Colonic mucosa (tissue), 4 donors: ENCODE data around the gene ANKRD33B. TPM values are rescaled to one million over a fixed set of nuclear protein-coding genes. Genes with fewer than 3 reads are reported as not detected.

Source experiments
- DNase-seq: peaks from one replicate; pipeline ENCODE4 v3.0.0-alpha.2; 2020
- H3K27ac ChIP-seq: fragments of 200-600 bp; one replicate; pipeline ENCODE4 v1.8.0; 2021
- H3K27me3 ChIP-seq: fragments of 200-600 bp; one replicate; pipeline ENCODE4 v1.8.0; 2021
- H3K36me3 ChIP-seq: fragments of 200-600 bp; one replicate; pipeline ENCODE4 v1.8.0; 2021
- H3K4me1 ChIP-seq: fragments of 200-600 bp; one replicate; pipeline ENCODE4 v1.8.0; 2021; ENCODE audit warnings: mild to moderate bottlenecking
- H3K4me3 ChIP-seq: fragments of 200-600 bp; one replicate; pipeline ENCODE4 v1.8.0; 2021
- H3K9ac ChIP-seq, 2 donors: one replicate each; pipeline ENCODE4 v1.7.0; 2013; ENCODE audit warnings: control low read depth in 2 of 2, low read depth in 2 of 2, low read length in 2 of 2
- H3K9me3 ChIP-seq: fragments of 200-600 bp; one replicate; pipeline ENCODE4 v1.8.0; 2021
- intact Hi-C: fragments of 100-400 bp; cut with DNase I; formaldehyde crosslinking; loops from one replicate; pipeline ENCODE4 v1.14.1; 2022
- total RNA-seq, 2 donors: library from RNA; stranded (reverse); fragmentation: NEBNext Ultra II Directional in 1 of 2; extraction: Animal tissue kit (Norgen Biotek cat#: 25700) in 1 of 2; gene quantifications; one replicate each; pipeline ENCODE4 v1.2.1, GENCODE V29; 2021
- TF ChIP-seq, protein P1 (sequence below): fragments of 200-600 bp; IDR thresholded peaks from one replicate; pipeline ENCODE4 v1.8.0; 2022; ENCODE audit warnings: antibody characterized with exemption, mild to moderate bottlenecking
- donor health status: healthy.
- donor health status: DM: no; HTN: no; CAD: no.
- donor health status: DM: no; HTN: no; CAD: no.

Gene ANKRD33B
- total RNA-seq, 2 donors from 2014 or later, result 0.47 to 0.66 TPM

DNA sequence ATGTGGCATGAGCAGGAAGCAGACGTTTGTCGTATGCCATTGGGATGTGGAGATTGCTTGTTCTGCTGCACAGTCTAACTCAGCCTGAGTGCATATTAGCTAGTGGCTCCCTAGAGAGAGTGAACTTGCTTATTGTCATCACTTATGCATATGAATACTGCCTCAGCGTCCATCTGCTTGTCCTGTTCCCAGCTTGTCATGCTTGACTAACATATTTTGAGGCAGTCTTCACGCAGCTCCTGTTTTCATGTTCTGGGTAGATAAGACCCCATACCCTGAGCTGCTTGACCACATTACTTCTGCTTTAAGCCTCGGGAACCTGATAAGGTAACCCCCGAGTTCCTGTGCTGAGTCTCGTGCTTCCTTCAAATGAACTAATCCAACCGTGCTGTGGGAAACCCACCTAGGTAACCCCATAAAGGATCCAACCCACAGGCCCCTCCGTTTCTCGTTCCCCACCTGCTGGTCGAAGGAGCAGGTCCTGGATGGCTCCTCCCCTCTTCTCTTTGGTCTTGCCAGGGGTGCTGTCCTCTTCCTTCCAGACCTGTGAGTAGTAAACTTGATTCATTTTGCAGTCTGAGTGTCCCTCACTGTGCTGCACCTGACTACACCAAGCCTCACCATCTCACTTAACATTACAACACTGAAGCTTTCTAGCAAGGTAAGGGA is 25.0 kb downstream of the ANKRD33B start:
- no peaks in the 10 kb centered on the region for H3K36me3 ChIP-seq
- DNase-seq, result no peak
- H3K4me3 ChIP-seq, result no peak overlapping the region
- no peaks in the 10 kb centered on the region for H3K9me3 ChIP-seq
- H3K27me3 ChIP-seq, result no peaks in the 10 kb centered on the region
- no peak overlapping the region for H3K27ac ChIP-seq
- TF ChIP-seq, protein P1, sequence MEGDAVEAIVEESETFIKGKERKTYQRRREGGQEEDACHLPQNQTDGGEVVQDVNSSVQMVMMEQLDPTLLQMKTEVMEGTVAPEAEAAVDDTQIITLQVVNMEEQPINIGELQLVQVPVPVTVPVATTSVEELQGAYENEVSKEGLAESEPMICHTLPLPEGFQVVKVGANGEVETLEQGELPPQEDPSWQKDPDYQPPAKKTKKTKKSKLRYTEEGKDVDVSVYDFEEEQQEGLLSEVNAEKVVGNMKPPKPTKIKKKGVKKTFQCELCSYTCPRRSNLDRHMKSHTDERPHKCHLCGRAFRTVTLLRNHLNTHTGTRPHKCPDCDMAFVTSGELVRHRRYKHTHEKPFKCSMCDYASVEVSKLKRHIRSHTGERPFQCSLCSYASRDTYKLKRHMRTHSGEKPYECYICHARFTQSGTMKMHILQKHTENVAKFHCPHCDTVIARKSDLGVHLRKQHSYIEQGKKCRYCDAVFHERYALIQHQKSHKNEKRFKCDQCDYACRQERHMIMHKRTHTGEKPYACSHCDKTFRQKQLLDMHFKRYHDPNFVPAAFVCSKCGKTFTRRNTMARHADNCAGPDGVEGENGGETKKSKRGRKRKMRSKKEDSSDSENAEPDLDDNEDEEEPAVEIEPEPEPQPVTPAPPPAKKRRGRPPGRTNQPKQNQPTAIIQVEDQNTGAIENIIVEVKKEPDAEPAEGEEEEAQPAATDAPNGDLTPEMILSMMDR, result no peak
- no peaks in the 10 kb centered on the region for H3K4me1 ChIP-seq
- H3K9ac ChIP-seq, result no peak overlapping the region
- intact Hi-C loops, result no loop called here

DNA sequence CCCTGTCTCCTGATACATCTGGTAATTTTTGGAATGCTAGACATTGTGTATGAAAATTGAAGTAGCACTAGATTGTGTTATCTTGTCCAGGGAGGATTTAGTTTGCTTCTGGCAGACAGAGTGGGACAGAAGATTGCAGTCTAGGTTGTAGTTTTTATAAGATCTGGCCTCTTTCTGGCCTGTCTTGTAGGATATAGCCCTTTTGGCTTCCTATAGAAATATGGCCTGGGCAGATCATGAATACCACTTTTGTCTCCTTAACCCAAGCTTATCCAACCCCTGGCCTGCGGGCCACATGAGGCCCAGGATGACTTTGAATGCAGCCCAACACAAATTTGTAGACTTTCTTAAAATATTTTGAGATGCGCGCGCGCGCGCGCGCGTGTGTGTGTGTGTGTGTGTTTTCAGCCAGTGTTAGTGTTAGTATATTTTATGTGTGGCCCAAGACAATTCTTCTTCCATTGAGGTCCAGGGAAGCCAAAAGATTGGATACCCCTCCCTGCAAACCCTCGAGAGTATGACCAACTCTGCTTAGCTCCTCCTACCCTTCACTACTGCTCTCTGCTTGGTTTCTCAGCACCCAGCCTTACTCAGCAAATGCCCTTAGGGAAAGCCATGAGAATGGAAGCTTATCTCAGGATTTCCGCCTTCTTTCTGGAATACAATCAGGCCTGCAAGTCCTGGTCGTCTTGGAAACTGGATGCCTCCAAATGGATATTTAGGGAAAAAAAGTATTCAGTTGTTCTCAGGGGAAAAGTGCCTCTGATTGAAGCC is 26.5 kb downstream of the ANKRD33B start:
- no peak overlapping the region for H3K9ac ChIP-seq
- TF ChIP-seq, protein P1, result no peak
- intact Hi-C loops, result no loop called here

DNA sequence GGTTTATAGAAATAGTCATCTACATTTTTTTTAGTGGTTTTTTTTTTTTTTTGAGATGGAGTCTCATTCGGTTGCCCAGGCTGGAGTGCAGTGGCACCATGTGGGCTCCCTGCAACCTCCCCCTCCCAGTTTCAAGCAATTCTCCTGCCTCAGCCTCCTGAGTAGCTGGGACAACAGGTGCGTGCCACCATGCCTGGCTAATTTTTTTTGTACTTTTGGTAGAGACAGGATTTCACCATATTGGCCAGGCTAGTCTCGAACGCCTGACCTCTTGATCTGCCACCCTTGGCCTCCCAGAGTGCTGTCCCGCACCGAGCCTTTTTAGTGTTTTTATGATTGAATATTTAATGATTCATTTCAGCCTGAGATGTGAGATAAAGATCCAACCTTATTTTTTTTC is 27.3 kb downstream of the ANKRD33B start:
- no peaks in the 10 kb centered on the region for H3K4me1 ChIP-seq
- no peak overlapping the region for H3K9ac ChIP-seq
- no peak overlapping the region for H3K4me3 ChIP-seq
- no peaks in the 10 kb centered on the region for H3K9me3 ChIP-seq
- intact Hi-C loops, result no loop called here
- no peak overlapping the region for H3K27ac ChIP-seq
- TF ChIP-seq, protein P1, result no peak
- no peaks in the 10 kb centered on the region for H3K27me3 ChIP-seq
- DNase-seq, result no peak
- H3K36me3 ChIP-seq, result no peaks in the 10 kb centered on the region

More for the DNA sequence above, 26.5 kb downstream of the ANKRD33B start:
- Histone ChIP-seq H3K9me3 (no peaks in the 10 kb centered on the region), H3K27me3 (no peaks in the 10 kb centered on the region), H3K36me3 (no peaks in the 10 kb centered on the region), H3K27ac (no peak overlapping the region), H3K4me3 (no peak overlapping the region), H3K4me1 (no peaks in the 10 kb centered on the region)
- DNase-seq, result no peak

DNA sequence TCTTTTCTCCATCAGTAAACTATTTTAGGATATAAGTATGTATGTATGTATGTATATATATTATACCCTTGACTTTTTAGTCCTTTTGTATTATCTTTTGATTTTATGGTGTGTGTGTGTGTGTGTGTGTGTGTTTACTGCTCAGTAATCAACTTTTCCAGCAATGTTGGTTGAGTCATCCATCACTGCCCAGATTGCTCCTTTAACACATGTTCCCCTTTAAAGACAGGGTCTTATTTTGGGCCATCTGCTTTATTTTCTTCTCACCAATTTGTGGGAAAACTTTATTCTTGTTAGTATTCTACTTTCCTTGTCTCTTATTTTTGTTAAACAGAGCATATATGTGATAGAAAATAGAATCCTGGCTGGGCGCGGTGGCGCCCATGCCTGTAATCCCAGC is 28.1 kb downstream of the ANKRD33B start:
- Histone ChIP-seq H3K36me3 (no peaks in the 10 kb centered on the region), H3K27ac (no peak overlapping the region), H3K4me1 (no peaks in the 10 kb centered on the region), H3K4me3 (no peak overlapping the region), H3K9ac (no peak overlapping the region), H3K9me3 (no peaks in the 10 kb centered on the region), H3K27me3 (no peaks in the 10 kb centered on the region)
- no peak for DNase-seq
- intact Hi-C loops, result no loop called here
- TF ChIP-seq, protein P1, result no peak

DNA sequence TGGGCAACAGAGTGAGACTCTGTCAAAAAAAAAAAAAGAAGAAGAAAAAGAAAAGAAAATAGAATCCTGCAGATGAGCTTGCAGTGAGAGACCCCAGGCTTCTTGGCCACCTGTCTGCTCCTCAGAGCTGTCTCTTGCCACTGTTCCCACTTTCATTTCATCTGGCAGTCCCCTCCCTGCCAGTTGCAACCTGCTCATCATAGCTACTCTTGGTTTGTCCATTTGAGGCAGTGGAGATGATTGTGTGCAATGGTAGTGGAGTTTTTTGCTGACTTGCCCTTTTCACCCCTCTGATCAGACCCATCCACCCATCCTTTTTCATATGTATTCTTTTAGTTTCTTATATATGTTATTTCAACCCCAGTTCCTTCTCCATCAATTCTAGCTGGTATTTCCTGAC is 28.7 kb downstream of the ANKRD33B start:
- no peak for DNase-seq
- H3K4me3 ChIP-seq, result no peak overlapping the region
- H3K27ac ChIP-seq, result no peak overlapping the region
- H3K27me3 ChIP-seq, result no peaks in the 10 kb centered on the region
- H3K36me3 ChIP-seq, result no peaks in the 10 kb centered on the region
- no peak overlapping the region for H3K9ac ChIP-seq
- no peaks in the 10 kb centered on the region for H3K9me3 ChIP-seq
- no peaks in the 10 kb centered on the region for H3K4me1 ChIP-seq
- intact Hi-C loops, result no loop called here
- TF ChIP-seq, protein P1, result no peak
